K562 (cell line): ENCODE data around the gene MLF1. TPM values are rescaled to one million over a fixed set of nuclear protein-coding genes. Genes with fewer than 3 reads are reported as not detected.
A peak's percentile ranks its signal among the peaks of the same experiment; 100 is the strongest.

Experiments used
- ATAC-seq: fragments of 200-7000 bp; cut with Tn5 transposase; 3 replicates; pipeline ENCODE4 v1.9.1; 2020; ENCODE audit warnings: moderate library complexity
- BruUV-seq: library from RNA; stranded (reverse); fragments of 400-500 nt; replicated peaks from 2 replicates; lab custom pipeline; 2021; lab: Mats Ljungman, UMichigan
- CTCF ChIA-PET: fragments of 300-600 bp; formaldehyde crosslinking; extraction: SDS; loops from one replicate; lab custom pipeline; 2021; ENCODE audit warnings: low intra/inter-chr PET ratio; lab: Yijun Ruan, JAX
- POLR2A ChIA-PET: fragments of 300-600, 350-650 bp; sonication (Branson Sonifier 250); formaldehyde crosslinking; extraction: SDS; loops from one replicate; lab custom pipeline; 2021; ENCODE audit warnings: antibody characterized with exemption, inconsistent platforms; lab: Yijun Ruan, JAX
- DNase-seq, 4 experiments: peaks; one replicate each; pipeline versions ENCODE4 v3.0.0 to v3.0.0-alpha.2; 2011 to 2018; ENCODE audit warnings: low spot score in 3 of 4, mixed read lengths in 3 of 4; ENCODE audit errors: extremely low read depth in 1 of 4
- FAIRE-seq: peaks from 2 replicates; lab custom pipeline; 2011; peaks lifted over from hg19 to GRCh38; lab: Jason Lieb, UNC
- H2AFZ ChIP-seq: 2 replicates; pipeline ENCODE4 v1.6.0; 2011; ENCODE audit warnings: low read depth, low read length, control low read depth, inconsistent platforms
- H3K27ac ChIP-seq: fragments of 200-600 bp; 3 replicates; pipeline ENCODE4 v1.8.0; 2011; ENCODE audit warnings: low read depth, mild to moderate bottlenecking, control low read depth, inconsistent platforms, low read length, moderate library complexity, mixed read lengths; ENCODE audit errors: extremely low read depth
- H3K27me3 ChIP-seq, 2 experiments: fragments of 300-600 bp in 1 of 2; 2 replicates in 1 of 2; 3 replicates in 1 of 2; pipeline versions ENCODE4 v1.6.0 to v1.8.0; 2011; ENCODE audit warnings: inconsistent platforms in 2 of 2, low read length in 2 of 2, mild to moderate bottlenecking in 1 of 2, mixed read lengths in 1 of 2, moderate library complexity in 1 of 2; ENCODE audit not compliant: control insufficient read depth in 2 of 2, insufficient read depth in 2 of 2
- H3K36me3 ChIP-seq: fragments of 300-600 bp; 3 replicates; pipeline ENCODE4 v1.8.0; 2011; ENCODE audit warnings: mild to moderate bottlenecking, low read length, inconsistent platforms; ENCODE audit not compliant: control insufficient read depth, insufficient read depth
- H3K4me1 ChIP-seq, 2 experiments: fragments of 200-600 bp in 1 of 2; replicated peaks in 1 of 2; 2 replicates in 1 of 2; 3 replicates in 1 of 2; pipeline versions ENCODE4 v1.5.1 to v1.8.0; 2011; ENCODE audit warnings: inconsistent platforms in 2 of 2, low read length in 2 of 2, mild to moderate bottlenecking in 1 of 2, mixed read lengths in 1 of 2, moderate library complexity in 1 of 2; ENCODE audit not compliant: control insufficient read depth in 2 of 2, insufficient read depth in 2 of 2
- H3K4me2 ChIP-seq: 2 replicates; pipeline ENCODE4 v1.6.1; 2011; ENCODE audit warnings: low read length, control low read depth, inconsistent platforms, mixed read lengths; ENCODE audit not compliant: insufficient read depth
- H3K4me3 ChIP-seq: fragments of 200-600 bp; sonication (generic), shearing (Covaris generic); 2 replicates; pipeline ENCODE4 v1.5.1; 2016; ENCODE audit warnings: control low read depth, inconsistent platforms
- H3K79me2 ChIP-seq: fragments of 200-600 bp; 3 replicates; pipeline ENCODE4 v1.8.0; 2011; ENCODE audit warnings: low read length, inconsistent platforms; ENCODE audit not compliant: control insufficient read depth, insufficient read depth
- H3K9ac ChIP-seq, 2 experiments: 2 replicates each; pipeline versions ENCODE4 v1.6.0 to v1.6.1; 2011; ENCODE audit warnings: low read depth in 2 of 2, low read length in 2 of 2, control low read depth in 1 of 2, inconsistent platforms in 1 of 2, mild to moderate bottlenecking in 1 of 2, mixed read lengths in 1 of 2; ENCODE audit not compliant: insufficient read depth in 1 of 2
- H3K9me1 ChIP-seq: one replicate; pipeline ENCODE4 v1.6.0; 2011; ENCODE audit warnings: inconsistent platforms, mild to moderate bottlenecking, low read length, moderate library complexity; ENCODE audit not compliant: control insufficient read depth, insufficient read depth
- H3K9me3 ChIP-seq: replicated peaks from 2 replicates; pipeline ENCODE4 v1.5.1; 2011; ENCODE audit warnings: low read depth, low read length, inconsistent platforms; ENCODE audit not compliant: control insufficient read depth, insufficient read depth
- H4K20me1 ChIP-seq: replicated peaks from 2 replicates; pipeline ENCODE4 v1.6.1; 2011; ENCODE audit warnings: low read length, inconsistent platforms, mixed read lengths; ENCODE audit not compliant: control insufficient read depth, insufficient read depth
- DNMT1 ChIP-seq: fragments of 450-650 bp; IDR thresholded peaks from 2 replicates; pipeline ENCODE4 v1.6.1; 2016; ENCODE audit warnings: antibody characterized with exemption, mild to moderate bottlenecking
- MLLT1 ChIP-seq, 2 experiments: fragments of 450-650 bp; IDR thresholded peaks; 2 replicates each; pipeline ENCODE4 v1.6.1; 2016
- RBFOX2 ChIP-seq: fragments of 200-400 bp; formaldehyde crosslinking; IDR thresholded peaks from 2 replicates; pipeline ENCODE4 v1.6.1; 2017; ENCODE audit warnings: low read depth, mild to moderate bottlenecking, low read length, moderate library complexity
- ZNF639 ChIP-seq, 2 experiments: fragments of 200-800 bp in 1 of 2; sonication (Bioruptor generic) in 1 of 2; sonication (generic) in 1 of 2; formaldehyde crosslinking in 1 of 2; IDR thresholded peaks in 1 of 2; conservative IDR thresholded peaks in 1 of 2; 2 replicates each; pipeline versions ENCODE4 v1.5.0 to v1.6.1; 2016 to 2020; ENCODE audit warnings: missing compliant biosample characterization in 1 of 2, missing genetic modification characterization in 1 of 2, missing genetic modification reagents in 1 of 2
- WGBS: fragments of 100-300 bp; shearing (Covaris generic); methylation state at CpG from one replicate; pipeline ENCODE4 v1.1.6; 2016; ENCODE audit warnings: low coverage, mixed read lengths; ENCODE audit not compliant: insufficient coverage; ENCODE audit errors: missing lambda C conversion rate; 5-methylcytosine and 5-hydroxymethylcytosine counted together
- in situ Hi-C: fragments of 300-500 bp; cut with MboI; formaldehyde crosslinking; loops from 4 replicates; pipeline ENCODE4 v1.15.0; 2018; ENCODE audit warnings: inconsistent platforms, mixed read lengths
- intact Hi-C: fragments of 100-400 bp; cut with micrococcal nuclease; formaldehyde crosslinking; loops from 2 replicates; pipeline ENCODE4 v1.14.2; 2022
- polyA plus RNA-seq, 8 experiments: library from polyadenylated mRNA; depleted of rRNA in 4 of 8; stranded (reverse) in 5 of 8; unstranded in 3 of 8; fragments of >200 nt; fragmentation: Nextera tagmentation in 2 of 8; fragmentation: Illumina TruSeq in 1 of 8; extraction: Ambion mirVana in 2 of 8; extraction: Trizol in 1 of 8; gene quantifications; 2 replicates each; pipeline versions ENCODE4 v1.2.1 to v1.2.3, GENCODE V29; 2011 to 2014; ENCODE audit warnings: inconsistent platforms in 1 of 8, missing spikeins in 1 of 8
- total RNA-seq, 7 experiments: library from RNA; depleted of rRNA in 6 of 7; stranded (reverse); fragments of >200 nt in 6 of 7; fragmentation: Illumina TruSeq in 2 of 7; extraction: Trizol in 2 of 7; gene quantifications; 2 replicates each; pipeline versions ENCODE4 v1.2.1 to v1.2.3, GENCODE V29; 2011 to 2021; ENCODE audit warnings: low replicate concordance in 1 of 7

MLF1 gene
- total and polyA plus RNA-seq, 9 of the 15 experiments (the other 6 are each of a cell fraction or from before 2014, with no cell fraction given) = 20.4 to 71.0 (median 27.1) TPM

GRCh38 chr3:158572766-158573060, 1.7 kb downstream of the MLF1 start:
- no peaks in the 10 kb centered on the region for H3K27me3 ChIP-seq
- BruUV-seq = no TSS peak
- intact Hi-C loops = loop anchor here (5.0 to 10.0 kb wide), 3 partner anchors 72 to 220 kb away; partner anchors contain the start of gene GFM1
- H3K4me1 ChIP-seq = peaks cover 8 to 25% of the 10 kb centered on the region in 2 experiments; a peak in 4 of 5 replicates
- TF ChIP-seq DNMT1 (no peak), ZNF639 (CRISPR knock-in tag; conservative IDR thresholded peaks at IDR 0.05 in 1 of 2, IDR thresholded peaks at IDR 0.05 in 1 of 2) (no peak), MLLT1 (IDR thresholded peaks at IDR 0.05) (no peak), RBFOX2 (0 out of 2 replicates have a peak, but pooled peaks have one; percentile 25)
- H3K9me1 ChIP-seq = no peaks in the 10 kb centered on the region
- no peak for FAIRE-seq
- H4K20me1 ChIP-seq = no peaks in the 10 kb centered on the region
- no peaks in the 10 kb centered on the region for H3K9me3 ChIP-seq
- H3K27ac ChIP-seq = no peak overlapping the region
- 86% methylated on average over 3 of the region's 8 CpGs for WGBS
- H3K36me3 ChIP-seq = no peaks in the 10 kb centered on the region
- H3K4me2 ChIP-seq = no peak overlapping the region; the same call in 1 of the 2 replicates
- ChIA-PET CTCF (no interaction called here), POLR2A (no interaction called here)
- H3K79me2 ChIP-seq = peaks cover 10% of the 10 kb centered on the region; the same call in 2 of the 3 replicates
- no peak for ATAC-seq
- no peak overlapping the region for H3K4me3 ChIP-seq
- no peak overlapping the region for H2AFZ ChIP-seq
- DNase-seq = no peak
- in situ Hi-C loops = no loop called here
- H3K9ac ChIP-seq = 0 out of 4 replicates have a peak overlapping the region, but pooled peaks of 1 of the 2 experiments have one; percentile 45
